ENCODE results near the gene OR2A14.

- TF ChIP-seq CTCF (IDR thresholded peaks at IDR 0.05; ENCODE audit: low read length) (no peak), EZH2 (IDR thresholded peaks at IDR 0.05; ENCODE audit: borderline replicate concordance, low read length) (no peak)
Measured at GRCh38 chr7:144137501-144137900, 14.5 kb downstream of the OR2A14 start.
